Measurements from ENCODE around the gene DUSP8. TPM values are rescaled to one million over a fixed set of nuclear protein-coding genes. Genes with fewer than 3 reads are reported as not detected.
"Not testable (repeated sequence)": the region's sequence is repeated elsewhere in the genome, so short reads cannot be mapped to it uniquely, and the experiment has no call there.

DUSP8 gene
- total RNA-seq, 1 experiment from 2014 or later = 10.2 TPM

- CTCF ChIA-PET = interaction anchor here (0.7 kb wide), 1 partner anchor 8 kb away, joined by 3 read pairs; no protein-coding TSS in a partner anchor
Observed at GRCh38 chr11:1586699-1587098, 14.6 kb upstream of the DUSP8 start.

GRCh38 chr11:1584661-1585370 lies 12.7 kb upstream of the DUSP8 start, which contains the start of gene KRTAP5-1:
KRTAP5-1 (minus strand) TSS chr11:1585283; CDS start chr11:1585249, 34 bp downstream.
- H2AFZ ChIP-seq (ENCODE audit: low read depth, low read length, poor library complexity, severe bottlenecking); H3K79me2 ChIP-seq (ENCODE audit: insufficient read depth, low read length); H3K9me2 ChIP-seq (ENCODE audit: insufficient read depth); H3K9me3 ChIP-seq (ENCODE audit: control insufficient read depth in 1 of 2, insufficient read depth in 1 of 2, low read depth in 1 of 2, low read length in 2 of 2); ATAC-seq; intact Hi-C loops (cut with micrococcal nuclease); H4K20me1 ChIP-seq (ENCODE audit: insufficient read depth); H3K9ac ChIP-seq (ENCODE audit: low read length); H3K4me1 ChIP-seq (ENCODE audit: control insufficient read depth in 1 of 2, insufficient read depth in 2 of 2, low read length in 2 of 2); H3K27me3 ChIP-seq (ENCODE audit: insufficient read depth, low read length); BruUV-seq (replicated peaks); H3K4me3 ChIP-seq (replicated peaks in 1 of 2; ENCODE audit: low read depth in 1 of 2, low read length in 2 of 2); H3K36me3 ChIP-seq (ENCODE audit: control insufficient read depth in 1 of 2, insufficient read depth in 2 of 2, low read length in 2 of 2); H3K27ac ChIP-seq (ENCODE audit: low read depth, low read length); RAD21 ChIA-PET (ENCODE audit: low non-redundant PET in 1 of 2, low total read pairs in 2 of 2, uncharacterized antibody in 2 of 2, unreplicated experiment in 2 of 2); DNase-seq (ENCODE audit: low read depth, low spot score); H3K4me2 ChIP-seq (ENCODE audit: low read length); CTCF ChIA-PET: not testable (repeated sequence)
- POLR2A ChIA-PET = interaction anchor here (1.0 kb wide), 1 partner anchor 12 kb away, joined by 3 read pairs; the partner anchor contains the start of gene DUSP8

More at GRCh38 chr11:1586699-1587098, 14.6 kb upstream of the DUSP8 start:
- Histone ChIP-seq H3K9me2 (ENCODE audit: insufficient read depth) (no peaks in the 10 kb centered on the region), H3K27ac (ENCODE audit: low read depth, low read length) (no peak overlapping the region), H3K79me2 (ENCODE audit: insufficient read depth, low read length) (no peaks in the 10 kb centered on the region), H2AFZ (ENCODE audit: low read depth, low read length, poor library complexity, severe bottlenecking) (no peak overlapping the region), H3K4me3 (replicated peaks in 1 of 2; ENCODE audit: low read depth in 1 of 2, low read length in 2 of 2) (no peak overlapping the region), H3K27me3 (ENCODE audit: insufficient read depth, low read length) (peaks cover 4% of the 10 kb centered on the region; the same call in 1 of the 2 replicates), H3K4me2 (ENCODE audit: low read length) (no peak overlapping the region), H4K20me1 (ENCODE audit: insufficient read depth) (no peaks in the 10 kb centered on the region), H3K36me3 (ENCODE audit: control insufficient read depth in 1 of 2, insufficient read depth in 2 of 2, low read length in 2 of 2) (no peaks in the 10 kb centered on the region), H3K9ac (ENCODE audit: low read length) (no peak overlapping the region), H3K4me1 (ENCODE audit: control insufficient read depth in 1 of 2, insufficient read depth in 2 of 2, low read length in 2 of 2) (no peaks in the 10 kb centered on the region), H3K9me3 (ENCODE audit: control insufficient read depth in 1 of 2, insufficient read depth in 1 of 2, low read depth in 1 of 2, low read length in 2 of 2) (no peaks in the 10 kb centered on the region)
- RAD21 ChIA-PET (ENCODE audit: low non-redundant PET in 1 of 2, low total read pairs in 2 of 2, uncharacterized antibody in 2 of 2, unreplicated experiment in 2 of 2) = no interaction called here
- intact Hi-C loops (cut with micrococcal nuclease) = no loop called here
- no peak for DNase-seq (ENCODE audit: low read depth, low spot score)
- ATAC-seq = no peak
- TF ChIP-seq ZNF274 (IDR thresholded peaks at IDR 0.05; ENCODE audit: low read depth, low read length) (no peak), EGR1 (IDR thresholded peaks at IDR 0.05; ENCODE audit: low read depth) (no peak), YY1 (IDR thresholded peaks at IDR 0.05; ENCODE audit: extremely low read depth, insufficient replicate concordance, low read depth, low read length) (no peak), SP1 (IDR thresholded peaks at IDR 0.05; ENCODE audit: low read depth) (no peak), ZBTB33 (IDR thresholded peaks at IDR 0.05; ENCODE audit: extremely low read depth, insufficient replicate concordance, low read length) (no peak)
- POLR2A ChIA-PET = no interaction called here
- no TSS peak for BruUV-seq (replicated peaks)

GRCh38 chr11:1582909-1583308 lies 10.8 kb upstream of the DUSP8 start:
- H3K79me2 ChIP-seq (ENCODE audit: insufficient read depth, low read length); H3K4me3 ChIP-seq (replicated peaks in 1 of 2; ENCODE audit: low read depth in 1 of 2, low read length in 2 of 2); intact Hi-C loops (cut with micrococcal nuclease); H3K27me3 ChIP-seq (ENCODE audit: insufficient read depth, low read length); BruUV-seq (replicated peaks); H3K36me3 ChIP-seq (ENCODE audit: control insufficient read depth in 1 of 2, insufficient read depth in 2 of 2, low read length in 2 of 2); H2AFZ ChIP-seq (ENCODE audit: low read depth, low read length, poor library complexity, severe bottlenecking); H3K9me2 ChIP-seq (ENCODE audit: insufficient read depth); H3K4me2 ChIP-seq (ENCODE audit: low read length); H3K27ac ChIP-seq (ENCODE audit: low read depth, low read length); H3K9me3 ChIP-seq (ENCODE audit: control insufficient read depth in 1 of 2, insufficient read depth in 1 of 2, low read depth in 1 of 2, low read length in 2 of 2); RAD21 ChIA-PET (ENCODE audit: low non-redundant PET in 1 of 2, low total read pairs in 2 of 2, uncharacterized antibody in 2 of 2, unreplicated experiment in 2 of 2); H3K9ac ChIP-seq (ENCODE audit: low read length); ATAC-seq; POLR2A ChIA-PET; H4K20me1 ChIP-seq (ENCODE audit: insufficient read depth); H3K4me1 ChIP-seq (ENCODE audit: control insufficient read depth in 1 of 2, insufficient read depth in 2 of 2, low read length in 2 of 2); DNase-seq (ENCODE audit: low read depth, low spot score): not testable (repeated sequence)
- CTCF ChIA-PET = interaction anchor here (2.0 kb wide), 1 partner anchor 12 kb away, joined by 10 read pairs; no protein-coding TSS in a partner anchor

Measured in HCT116 (cell line).